Measurements from ENCODE around the gene AGBL3.
"Not testable (repeated sequence)": the region's sequence is repeated elsewhere in the genome, so short reads cannot be mapped to it uniquely, and the experiment has no call there.

The AGBL3 gene

GRCh38 chr7:135168489-135169140 lies 182.3 kb downstream of the AGBL3 start:
- no peak for DNase-seq (ENCODE audit: low spot score)

- DNase-seq (ENCODE audit: low spot score) = peak; percentile 71
Observed at GRCh38 chr7:135169141-135169963, 183.0 kb downstream of the AGBL3 start.

- no peak for DNase-seq (ENCODE audit: low spot score)
Observed at GRCh38 chr7:135169964-135170273, 183.6 kb downstream of the AGBL3 start.

GRCh38 chr7:135170274-135170997 lies 184.1 kb downstream of the AGBL3 start, which contains the start of gene CYREN:
Gene CYREN, minus strand, starts transcription at chr7:135170707. Its CDS starts 1,785 bp downstream, at chr7:135168922.
- peak; percentile 89 for DNase-seq (ENCODE audit: low spot score)

GRCh38 chr7:135170998-135171481 lies 184.7 kb downstream of the AGBL3 start:
- not testable (repeated sequence) for DNase-seq (ENCODE audit: low spot score)

GRCh38 chr7:135171581-135172291 lies 185.4 kb downstream of the AGBL3 start:
- DNase-seq (ENCODE audit: low spot score) = not testable (repeated sequence)

- not testable (repeated sequence) for DNase-seq (ENCODE audit: low spot score)
Observed at GRCh38 chr7:135173916-135174315, 187.6 kb downstream of the AGBL3 start.

- DNase-seq (ENCODE audit: low spot score) = no peak
Observed at GRCh38 chr7:135174941-135175340, 188.6 kb downstream of the AGBL3 start.

GRCh38 chr7:135175931-135176330 lies 189.6 kb downstream of the AGBL3 start:
- no peak for DNase-seq (ENCODE audit: low spot score)

GRCh38 chr7:135177028-135177696 lies 190.9 kb downstream of the AGBL3 start:
- DNase-seq (ENCODE audit: low spot score) = no peak

- DNase-seq (ENCODE audit: low spot score) = no peak
Observed at GRCh38 chr7:135178364-135178763, 192.1 kb downstream of the AGBL3 start.

- DNase-seq (ENCODE audit: low spot score) = no peak
Observed at GRCh38 chr7:135179321-135179925, 193.1 kb downstream of the AGBL3 start.

GRCh38 chr7:135180122-135180521 lies 193.8 kb downstream of the AGBL3 start:
- no peak for DNase-seq (ENCODE audit: low spot score)

GRCh38 chr7:135181261-135181928 lies 195.1 kb downstream of the AGBL3 start:
- DNase-seq (ENCODE audit: low spot score) = no peak

- no peak for DNase-seq (ENCODE audit: low spot score)
Observed at GRCh38 chr7:135181929-135182678, 195.8 kb downstream of the AGBL3 start.

GRCh38 chr7:135183478-135183877 lies 197.2 kb downstream of the AGBL3 start:
- no peak for DNase-seq (ENCODE audit: low spot score)

- no peak for DNase-seq (ENCODE audit: low spot score)
Observed at GRCh38 chr7:135184254-135184841, 198.0 kb downstream of the AGBL3 start.

All from CD4-positive, alpha-beta T cell treated with Interleukin-2 at 100 ng/mL for 4 hours (primary cell).